CD4-positive, alpha-beta T cell treated with Interleukin-17A for 4 hours (primary cell): Measurements from ENCODE around the gene ATP1A4.
A peak's percentile ranks its signal among the peaks of the same experiment; 100 is the strongest.

Experiments
- DNase-seq: peaks from one replicate; pipeline ENCODE4 v3.0.0-alpha.2; 2020; ENCODE audit warnings: mixed read lengths

The ATP1A4 gene

DNA sequence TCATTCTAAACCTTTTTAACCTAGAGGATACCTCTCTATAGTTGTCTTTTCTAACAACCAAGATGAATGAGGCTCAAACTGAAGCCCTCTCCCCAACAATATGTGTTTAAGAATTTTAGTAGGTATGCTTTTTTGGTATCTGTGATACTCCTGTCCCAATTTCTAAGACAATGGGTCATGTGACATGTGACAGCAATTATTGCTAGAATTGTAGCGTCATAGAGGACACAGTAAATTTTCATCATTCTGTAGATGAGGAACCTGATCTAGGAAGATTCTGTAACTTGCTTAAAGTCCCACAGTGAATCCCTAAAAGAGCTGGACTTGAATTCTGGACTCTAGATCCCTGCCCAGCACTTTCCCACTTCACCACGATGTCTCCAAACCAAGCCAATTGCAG lies 27.3 kb downstream of the ATP1A4 start:
- no peak for DNase-seq

DNA sequence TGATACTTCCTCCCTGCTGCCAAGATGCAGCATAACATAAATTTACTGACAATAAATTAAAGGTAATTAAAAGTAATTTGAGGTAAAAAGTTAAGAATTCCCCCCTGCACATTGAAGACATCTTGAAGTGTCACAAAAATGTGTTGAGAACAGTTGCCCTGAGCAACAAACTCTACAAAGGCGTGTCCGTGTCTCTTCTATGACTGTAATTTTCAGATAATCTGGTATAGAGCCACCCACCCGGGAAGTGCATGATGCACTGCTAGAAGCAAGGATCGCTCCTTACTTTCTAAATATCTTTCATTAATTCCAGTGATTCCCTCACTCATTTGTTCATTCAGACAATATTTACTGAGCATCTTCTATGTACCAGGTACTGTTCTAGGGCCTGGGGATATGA lies 27.9 kb downstream of the ATP1A4 start:
- no peak for DNase-seq

DNA sequence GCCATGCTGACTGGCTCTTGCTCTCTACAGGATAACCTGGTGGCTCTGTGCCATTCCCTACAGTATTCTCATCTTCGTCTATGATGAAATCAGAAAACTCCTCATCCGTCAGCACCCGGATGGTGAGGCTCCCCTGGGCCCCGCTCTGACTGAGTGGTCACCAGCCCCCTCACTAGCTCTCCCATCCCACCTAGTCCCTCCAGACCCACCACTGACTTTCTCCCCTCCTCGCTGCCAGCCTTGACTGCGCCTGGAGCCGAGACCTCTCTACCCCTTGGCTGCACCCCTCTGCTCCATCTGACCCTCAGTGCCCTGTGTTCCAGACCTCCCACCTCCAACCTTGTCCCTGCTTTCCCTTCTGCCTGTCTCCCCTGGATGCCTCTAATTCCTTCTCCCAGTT lies 34.8 kb downstream of the ATP1A4 start:
- DNase-seq = no peak

DNA sequence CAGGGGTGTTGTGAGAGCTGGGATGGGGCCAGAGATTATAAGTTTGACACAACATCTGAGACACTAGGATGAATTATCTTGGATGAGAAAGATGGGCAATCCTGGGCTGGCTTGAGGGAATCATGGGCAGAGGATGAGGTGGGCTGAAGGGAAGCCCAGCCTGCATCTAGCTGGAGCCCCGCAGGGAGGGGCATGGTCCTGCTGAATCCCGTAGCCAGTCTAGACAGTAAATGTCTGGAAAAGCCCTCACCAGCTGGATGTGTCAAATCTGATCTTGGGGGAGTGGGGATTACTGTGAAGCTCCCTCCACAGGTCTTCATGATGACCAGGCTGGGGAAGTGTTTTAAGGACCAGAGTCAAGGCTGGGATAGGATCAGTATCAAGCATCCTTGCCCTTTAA lies 35.3 kb downstream of the ATP1A4 start:
- no peak for DNase-seq

DNA sequence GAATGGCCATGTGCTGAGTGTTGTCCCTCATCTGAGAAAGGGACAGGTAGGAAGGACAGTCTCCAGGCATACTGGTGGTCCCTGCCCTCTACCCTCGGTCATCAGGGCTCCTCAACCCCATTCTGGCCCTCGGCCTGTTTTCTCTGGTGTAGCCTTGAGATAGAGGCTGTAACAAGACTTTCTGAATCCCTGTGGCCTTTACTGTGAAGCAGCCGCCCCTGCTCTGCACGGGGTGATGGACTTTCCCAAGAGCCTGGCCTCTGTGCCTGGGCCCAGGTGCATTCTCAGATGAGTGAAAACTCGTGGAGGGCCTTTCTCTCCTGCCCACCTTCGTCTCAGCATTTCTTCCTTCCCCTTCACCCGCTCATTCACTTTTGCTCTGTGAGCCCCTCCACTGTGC lies 36.0 kb downstream of the ATP1A4 start:
- DNase-seq = no peak

DNA sequence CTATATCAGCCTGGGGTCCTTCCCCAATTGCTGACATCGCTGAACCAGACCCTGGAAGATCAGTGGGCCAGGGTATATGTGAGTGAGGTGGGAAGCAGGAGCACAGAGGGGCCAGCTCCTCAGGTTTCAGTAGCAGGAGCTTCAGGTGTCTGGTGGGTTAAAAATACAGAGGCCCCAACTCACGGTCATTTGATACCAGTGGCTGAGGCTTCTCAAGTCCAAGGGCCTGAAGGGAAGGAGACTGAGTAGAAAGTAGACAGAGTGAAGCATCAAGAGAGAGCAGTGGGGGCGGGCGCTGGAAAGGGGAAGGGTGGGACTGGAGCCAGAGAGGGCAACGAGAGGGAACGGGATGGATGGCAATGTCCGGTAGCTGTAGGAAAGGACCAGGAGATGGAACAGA lies 36.9 kb downstream of the ATP1A4 start:
- DNase-seq = no peak

DNA sequence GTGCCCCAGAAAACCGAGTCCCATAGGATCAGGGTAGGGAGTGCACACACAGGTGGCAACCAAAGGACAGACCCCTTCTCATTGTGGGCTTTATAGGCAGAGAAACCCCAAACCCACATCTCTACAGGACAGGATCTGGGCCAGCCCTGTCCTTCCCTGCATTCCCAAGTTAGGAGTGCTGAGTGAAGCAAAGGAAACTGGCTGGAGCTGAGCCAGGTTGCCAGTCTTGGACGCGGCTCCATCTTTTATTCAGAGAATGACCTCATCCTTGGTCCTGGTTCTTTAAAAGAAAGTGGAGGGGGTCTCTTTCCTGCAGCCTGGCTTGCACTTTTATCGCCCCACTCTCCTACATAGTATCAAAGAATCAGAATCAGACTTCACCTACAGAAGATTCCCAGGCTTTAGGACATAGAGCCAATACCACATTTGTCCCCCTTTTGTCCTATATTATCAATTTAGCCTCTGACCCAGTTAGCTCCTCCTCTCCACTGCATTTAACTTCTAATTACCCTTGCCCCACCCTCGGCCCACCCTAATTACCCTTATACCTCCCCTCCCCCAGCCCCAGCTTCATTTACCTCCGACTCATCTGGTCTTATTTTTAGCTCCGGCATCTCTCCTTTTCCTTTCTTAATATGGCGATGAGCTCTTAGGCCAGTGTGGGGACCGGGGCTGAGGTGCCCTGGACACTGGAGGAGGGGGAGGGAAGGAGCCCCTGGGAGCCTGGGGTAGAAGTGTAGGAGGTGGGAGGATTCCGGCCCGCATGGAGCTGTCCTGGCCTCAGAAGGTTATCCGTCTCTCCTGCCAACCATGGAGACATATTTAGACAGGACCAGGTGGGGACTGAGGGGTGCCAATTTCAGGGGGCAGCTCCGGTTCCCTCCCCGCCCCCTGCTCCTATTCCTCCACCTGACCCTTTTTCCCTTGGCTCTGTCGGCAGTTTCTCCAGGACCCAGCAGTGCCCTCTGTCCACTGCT lies 38.5 kb downstream of the ATP1A4 start, which contains the start of gene CASQ1:
CASQ1 (plus strand) TSS at position 927 of the 977 bp plus-strand sequence. CDS start 177 bp downstream, outside the sequence.
- no peak for DNase-seq

DNA sequence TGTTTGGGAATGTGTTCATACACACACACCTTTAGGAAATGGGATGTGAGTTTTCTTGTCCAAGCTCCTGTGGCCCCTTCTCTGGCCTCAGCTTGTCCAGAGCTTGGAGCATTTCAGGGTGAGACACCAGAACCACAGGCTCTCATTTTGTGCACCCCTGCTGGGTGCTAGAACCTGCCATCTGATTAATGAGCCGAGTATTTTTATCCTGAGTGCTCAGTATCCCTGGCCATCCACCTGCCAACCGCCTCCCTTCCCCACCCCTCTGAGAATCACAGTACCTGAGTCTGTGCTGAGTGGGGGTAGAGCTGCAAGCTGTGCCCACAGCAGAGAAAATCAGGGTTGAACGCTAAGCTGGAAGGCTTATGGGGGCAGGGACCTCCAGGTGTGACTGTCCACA lies 40.4 kb downstream of the ATP1A4 start:
- no peak for DNase-seq

DNA sequence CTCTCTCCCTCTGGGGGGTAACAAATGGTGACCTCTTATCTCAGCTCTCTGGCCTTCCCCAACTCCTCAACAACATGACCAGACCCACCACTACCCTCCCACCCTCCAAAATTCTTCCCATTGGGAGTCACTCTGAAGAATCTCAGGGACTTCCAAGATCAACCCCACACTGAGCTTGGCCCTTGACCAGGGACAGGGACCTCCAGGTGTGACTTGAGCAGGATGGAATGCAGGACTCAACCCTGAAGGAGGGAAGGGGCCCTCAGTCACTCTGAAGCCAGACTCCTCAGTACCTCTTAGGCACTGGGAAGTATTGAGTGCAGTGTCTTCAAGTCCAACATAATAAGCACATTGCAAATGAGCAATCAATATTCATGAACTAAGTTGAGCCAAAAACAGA lies 40.8 kb downstream of the ATP1A4 start:
- DNase-seq = no peak

DNA sequence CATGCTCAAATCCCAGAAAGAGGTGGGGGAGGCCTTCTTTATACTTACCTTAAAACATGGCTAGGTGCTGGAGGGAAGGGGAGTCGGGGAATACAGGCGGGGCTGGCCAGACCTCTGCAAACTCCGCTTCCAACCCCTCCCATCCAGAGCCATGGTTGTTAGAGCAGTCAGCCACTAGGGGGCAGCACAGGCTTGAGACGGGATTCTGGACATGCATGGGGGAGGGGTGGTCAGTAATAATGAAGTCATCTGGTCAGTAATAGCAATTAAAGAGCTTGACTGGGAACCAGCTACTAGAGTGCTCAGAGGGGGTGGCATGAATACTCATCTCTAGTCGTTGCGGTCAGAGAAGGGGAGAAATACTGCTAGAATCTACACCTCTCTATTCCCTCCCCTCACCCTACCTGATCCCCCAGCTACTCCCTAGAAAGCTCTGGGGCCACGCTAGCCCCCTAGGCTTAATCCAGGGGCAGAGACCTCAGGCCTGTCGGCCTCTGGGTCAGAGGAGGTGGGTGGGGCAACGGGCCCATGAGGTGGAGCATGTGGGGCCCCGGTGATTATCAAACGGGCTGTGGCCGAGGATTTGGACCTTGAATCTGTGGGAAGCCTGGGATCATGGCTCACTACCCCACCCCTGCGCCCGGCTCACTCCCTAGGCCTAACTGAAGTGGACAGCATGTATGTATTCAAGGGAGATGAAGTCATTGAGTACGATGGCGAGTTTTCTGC lies 41.9 kb downstream of the ATP1A4 start:
- DNase-seq = peak; percentile 89

DNA sequence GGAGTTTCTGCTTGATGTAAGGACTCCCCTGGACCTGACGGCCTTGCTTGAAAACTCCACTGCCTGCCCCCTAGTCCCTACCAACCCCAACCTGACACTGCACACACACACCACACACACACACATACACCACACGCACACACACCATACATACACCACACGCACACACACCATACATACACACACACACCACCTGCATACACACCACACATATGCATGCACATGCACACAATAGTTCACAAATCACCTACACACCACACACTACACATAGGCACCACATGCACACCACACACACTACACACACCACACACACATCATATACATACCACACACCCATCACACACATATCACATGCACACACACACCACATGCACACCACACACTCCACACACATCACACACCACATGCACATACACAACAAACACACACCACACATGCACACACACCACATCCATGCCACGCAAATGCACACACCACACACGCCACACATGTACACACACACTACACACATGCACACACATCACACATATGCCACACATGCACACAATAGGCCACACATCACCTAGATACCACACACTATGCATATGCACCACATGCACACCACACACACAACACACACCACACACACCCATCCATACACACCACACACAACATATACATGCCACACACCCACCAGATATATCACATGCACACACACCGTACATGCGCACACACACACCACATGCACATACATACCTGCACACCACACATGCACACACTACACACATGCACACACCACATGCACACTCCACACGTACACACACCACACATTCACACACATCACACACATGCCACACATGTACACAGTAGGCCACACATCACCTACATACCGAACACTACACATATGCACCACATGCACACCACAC lies 42.7 kb downstream of the ATP1A4 start:
- no peak for DNase-seq

DNA sequence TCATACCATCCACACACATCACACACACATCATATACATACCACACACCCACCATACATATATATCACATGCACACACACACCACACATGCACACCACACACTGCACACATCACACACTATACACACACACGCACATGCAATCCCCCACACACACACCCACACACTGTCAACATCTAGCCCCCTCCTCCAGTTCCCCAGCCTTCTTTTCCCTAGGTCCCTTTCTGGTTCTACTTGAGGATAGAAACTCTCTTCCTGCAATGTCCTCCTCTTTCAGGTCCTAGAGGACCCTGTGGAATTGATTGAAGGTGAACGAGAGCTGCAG lies 43.3 kb downstream of the ATP1A4 start:
- no peak for DNase-seq

DNA sequence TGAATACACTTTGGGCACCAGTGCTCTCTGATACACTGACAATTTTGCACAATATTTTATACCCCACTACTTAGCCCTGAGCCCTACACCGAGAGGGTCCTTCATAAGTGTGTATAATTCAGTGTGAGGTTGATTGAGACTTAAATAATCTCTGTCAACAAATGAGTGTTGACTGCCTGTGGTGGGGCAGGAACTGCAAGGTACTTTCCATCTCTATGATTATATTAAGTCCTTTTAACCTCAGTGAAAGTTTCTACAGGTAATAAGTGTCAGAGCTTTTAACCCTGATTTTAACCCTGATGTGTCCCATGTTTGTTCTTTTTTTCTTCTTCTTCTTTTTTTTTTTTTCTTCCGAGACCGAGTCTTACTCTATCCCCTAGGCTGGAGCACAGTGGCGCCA lies 44.7 kb downstream of the ATP1A4 start:
- DNase-seq = no peak

DNA sequence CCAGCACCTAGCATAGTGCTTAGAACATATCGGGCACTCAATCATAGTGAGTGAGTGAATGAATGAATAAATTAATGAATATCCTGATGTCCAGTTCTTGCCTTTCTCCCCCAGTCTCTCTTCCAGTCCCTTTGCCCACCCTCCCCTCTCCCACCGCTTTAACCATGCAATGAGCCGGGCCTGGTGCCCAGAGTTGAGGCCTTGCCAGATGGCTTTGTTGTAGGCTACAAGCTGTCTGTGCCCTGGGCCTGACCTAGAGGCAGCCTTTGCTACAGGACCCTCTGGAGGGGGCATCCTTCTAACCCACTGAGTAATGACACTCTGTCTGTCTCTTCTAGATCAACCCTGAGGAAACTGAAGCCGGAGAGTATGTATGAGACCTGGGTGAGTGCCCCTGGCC lies 45.8 kb downstream of the ATP1A4 start:
- DNase-seq = no peak

DNA sequence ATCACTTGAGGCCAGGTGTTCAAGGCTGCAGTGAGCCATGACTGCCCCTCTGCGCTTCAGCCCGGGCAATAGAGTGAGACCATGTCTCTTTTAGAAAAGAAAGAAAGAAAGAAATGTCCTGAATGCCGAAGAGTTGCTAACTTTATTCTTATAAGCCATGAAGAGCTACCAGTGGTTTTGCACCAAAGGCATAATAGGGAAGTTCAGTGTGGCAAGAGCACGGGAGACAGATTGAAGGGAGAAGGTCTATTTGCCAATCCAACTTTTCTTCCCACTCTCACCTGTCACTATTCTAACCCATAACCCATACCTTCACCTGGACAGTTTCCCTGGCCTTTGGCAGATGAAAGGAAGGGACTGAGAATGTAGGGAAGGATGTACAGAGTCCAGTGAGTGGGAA lies 49.4 kb downstream of the ATP1A4 start:
- DNase-seq = no peak

DNA sequence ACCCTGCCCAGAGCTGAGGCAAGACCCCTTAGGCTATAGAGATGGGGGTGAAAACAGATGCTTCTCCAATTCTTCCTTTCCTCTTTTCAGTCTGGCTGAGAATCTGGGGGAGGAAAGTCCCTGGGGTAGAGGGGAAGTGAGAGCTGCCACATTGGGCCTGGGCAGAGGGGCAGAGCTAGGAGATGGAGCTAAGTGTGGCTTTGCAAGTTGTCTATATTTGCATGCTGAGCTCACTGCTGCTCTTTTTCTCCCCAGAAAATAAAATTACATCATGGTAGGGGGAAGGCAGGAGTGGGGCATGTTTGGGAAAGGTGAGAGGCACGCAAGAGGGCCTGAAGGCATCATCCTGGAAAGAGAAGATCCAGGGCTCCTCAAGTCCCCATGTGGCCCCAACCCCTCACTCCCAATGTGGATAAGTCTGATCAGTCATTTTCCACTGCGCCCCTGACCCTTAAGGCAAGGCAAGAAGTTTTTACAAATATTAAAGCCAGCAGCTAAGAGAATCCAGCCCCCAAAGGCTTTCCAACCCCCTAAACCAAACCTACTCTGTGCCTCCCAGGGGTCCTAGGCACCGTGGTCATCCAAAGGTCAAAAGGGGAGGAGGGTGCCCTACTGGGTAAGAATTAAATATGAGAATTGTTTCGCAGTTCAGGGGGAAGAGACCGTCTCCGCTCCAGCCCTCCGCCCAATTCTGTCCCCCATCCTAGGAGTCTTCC lies 53.3 kb downstream of the ATP1A4 start:
- peak; percentile 13 for DNase-seq

DNA sequence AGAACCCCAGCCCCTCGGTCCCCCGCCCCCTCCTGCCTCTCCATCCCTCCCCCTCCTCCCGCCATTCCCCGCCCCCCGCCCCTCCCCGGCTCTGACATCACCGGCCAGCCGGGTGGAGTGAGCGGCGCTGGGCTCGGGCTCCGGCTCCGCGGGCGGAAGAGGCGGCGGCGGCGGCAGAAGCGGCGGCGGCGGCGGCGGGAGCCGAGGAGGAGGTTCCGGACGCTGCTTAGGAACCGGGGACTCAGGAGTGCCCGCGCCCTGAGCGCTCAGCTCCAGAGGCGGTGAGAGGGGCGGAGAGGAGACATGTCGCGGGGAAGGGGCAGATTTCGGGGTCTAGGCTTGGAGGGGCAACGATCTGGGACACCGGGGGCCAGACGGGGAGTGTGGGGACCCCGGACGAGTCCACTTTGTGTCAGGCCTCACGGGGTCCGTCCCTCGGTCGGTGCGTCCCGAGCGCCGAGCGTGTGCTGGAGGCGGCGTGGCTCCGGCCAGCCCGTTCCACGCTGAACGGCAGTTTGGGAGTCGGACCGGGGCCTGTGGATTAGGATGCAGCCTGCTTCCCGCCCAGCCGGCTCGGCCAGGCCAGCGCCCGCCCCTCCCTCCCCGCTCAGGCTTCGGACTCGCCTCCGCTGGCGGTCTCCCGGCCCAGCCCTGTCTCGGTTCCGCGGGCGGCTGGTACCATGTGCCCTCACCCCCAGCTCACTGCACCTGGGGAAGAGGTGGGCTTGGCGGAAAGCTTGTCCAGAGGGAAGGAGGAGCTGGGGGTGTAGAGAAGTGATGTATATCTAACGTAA lies 54.0 kb downstream of the ATP1A4 start, which contains the start of gene PEA15:
PEA15 (plus strand) TSS at position 143 of the 794 bp plus-strand sequence. CDS start 6,161 bp downstream, outside the sequence.
- DNase-seq = peak; percentile 87

DNA sequence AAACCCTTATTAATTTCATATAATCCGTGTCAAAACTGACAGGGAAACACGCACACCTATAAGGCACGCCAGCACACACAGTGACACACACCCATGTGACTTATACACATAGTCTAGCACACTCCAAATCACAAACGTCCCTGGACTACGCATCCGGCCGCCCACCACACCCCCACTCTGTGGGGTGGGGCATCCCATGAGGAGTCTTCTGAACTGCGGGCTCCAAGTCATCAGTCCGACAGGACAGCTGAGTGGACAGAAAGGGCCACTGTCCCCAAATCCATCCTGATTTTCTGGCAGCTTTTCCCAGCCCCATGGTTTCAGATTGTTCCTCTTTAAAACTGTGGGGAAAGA lies 54.6 kb downstream of the ATP1A4 start:
- DNase-seq = peak; percentile 71

DNA sequence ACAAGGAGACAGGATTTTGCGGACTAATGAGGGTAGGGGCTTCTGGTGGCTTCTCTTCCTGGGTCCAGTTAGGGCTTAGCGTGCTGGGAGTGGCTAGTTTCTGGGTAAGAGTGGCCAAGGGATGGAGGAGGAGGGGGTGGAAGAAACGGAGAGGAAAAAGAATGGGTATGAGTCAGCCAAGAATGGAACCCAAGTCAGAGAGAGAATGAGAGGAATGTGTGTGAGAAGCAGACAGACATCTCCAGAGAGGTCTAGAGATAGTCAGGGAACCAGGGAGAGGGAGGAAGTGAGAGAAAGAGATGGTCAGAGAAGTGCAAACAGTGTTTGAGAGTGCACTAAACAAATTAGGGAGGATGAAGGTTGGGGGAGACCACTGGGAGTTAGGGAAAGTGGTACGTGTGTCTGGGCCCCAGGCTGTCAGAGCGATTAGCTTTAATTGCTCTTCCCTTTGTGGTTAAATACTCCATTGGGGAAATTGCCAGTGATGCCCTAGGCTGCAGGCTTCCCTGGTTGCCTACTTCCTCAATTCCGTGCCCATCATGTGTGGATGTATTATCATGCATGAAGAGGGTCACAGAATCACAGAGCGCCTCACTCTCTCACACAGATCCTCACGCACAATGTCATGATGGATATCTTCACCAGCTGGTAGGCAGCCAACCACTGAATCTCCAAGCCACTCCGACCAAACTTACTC lies 55.2 kb downstream of the ATP1A4 start:
- DNase-seq = no peak

DNA sequence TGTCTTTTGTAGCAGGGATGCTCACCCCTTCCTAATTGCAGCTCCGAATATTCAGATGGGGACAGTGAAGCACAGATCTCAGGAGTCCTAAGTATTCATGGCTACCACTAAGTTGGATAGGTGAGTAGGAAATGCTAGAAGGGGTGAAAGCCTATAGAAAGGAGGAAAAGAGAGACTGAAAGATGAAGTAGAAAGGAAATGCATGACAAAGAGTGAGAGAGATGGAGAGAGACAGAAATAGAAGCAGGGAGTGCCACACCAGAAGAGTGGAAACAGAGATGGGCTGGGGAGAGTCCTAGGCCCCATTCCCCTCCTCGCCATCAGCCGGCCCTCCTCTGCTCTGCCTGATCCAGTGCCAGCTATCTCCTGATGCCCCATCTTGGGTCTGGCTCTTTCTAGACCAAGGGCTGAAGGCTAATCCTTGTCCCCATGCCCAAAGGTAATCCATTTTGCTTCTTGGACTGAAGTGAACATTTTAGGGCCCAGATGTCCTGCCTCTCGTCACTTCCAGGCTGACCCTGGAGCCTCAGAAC lies 55.8 kb downstream of the ATP1A4 start:
- DNase-seq = no peak
